NT2/D1 (cell line): Measurements from ENCODE around the gene WDR31.

Source experiments
- SUZ12 ChIP-seq: IDR thresholded peaks from 2 replicates; pipeline ENCODE4 v1.6.1; 2011; ENCODE audit not compliant: insufficient read length, insufficient read depth; ENCODE audit errors: extremely low read depth
- YY1 ChIP-seq: IDR thresholded peaks from 2 replicates; pipeline ENCODE4 v1.6.1; 2011; ENCODE audit not compliant: insufficient read length, insufficient read depth
- ZNF274 ChIP-seq: IDR thresholded peaks from 2 replicates; pipeline ENCODE4 v1.6.1; 2011; ENCODE audit warnings: mild to moderate bottlenecking, low read depth, low read length

GRCh38 chr9:113388833-113389232 lies 48.8 kb upstream of the WDR31 start:
- TF ChIP-seq ZNF274: no peak
- no peak for TF ChIP-seq SUZ12
- TF ChIP-seq YY1: no peak
